ENCODE data around the gene HDAC1.

- no peak for TF ChIP-seq POLR2A (IDR thresholded peaks at IDR 0.05; ENCODE audit: low read length)
- no peak for TF ChIP-seq GATA1 (IDR thresholded peaks at IDR 0.05; ENCODE audit: low read depth, low read length)
Measured at GRCh38 chr1:32307324-32307723, 15.4 kb downstream of the HDAC1 start.

Measured in erythroblast (primary cell).